Measurements from ENCODE around the gene KCNK3.

- TF ChIP-seq CTCF (optimal IDR thresholded peaks at IDR 0.05 in 1 of 3, IDR thresholded peaks at IDR 0.05 in 1 of 3, conservative IDR thresholded peaks at IDR 0.05 in 1 of 3; ENCODE audit: extremely low read depth in 1 of 3, insufficient read depth in 2 of 3, low read length in 3 of 3) (no peak), EZH2 (IDR thresholded peaks at IDR 0.05; ENCODE audit: low read length) (no peak)
Measured at GRCh38 chr2:26699295-26699694, 6.8 kb downstream of the KCNK3 start.
